Left kidney (tissue), 2 donors: ENCODE measurements around the gene RNF213. TPM values are rescaled to one million over a fixed set of nuclear protein-coding genes. Genes with fewer than 3 reads are reported as not detected.
"Not testable (repeated sequence)": the region's sequence is repeated elsewhere in the genome, so short reads cannot be mapped to it uniquely, and the experiment has no call there.

ENCODE experiments used
- DNase-seq: peaks from one replicate; pipeline ENCODE4 v3.0.0-alpha.2; 2013
- polyA plus RNA-seq: library from polyadenylated mRNA; unstranded; fragments of 120-200 nt; gene quantifications from one replicate; pipeline ENCODE4 v1.2.1, GENCODE V29; 2013; ENCODE audit not compliant: insufficient read length

Gene RNF213
- polyA plus RNA-seq, 1 donor: 99.9 TPM

- no peak for DNase-seq
Measured at GRCh38 chr17:80394629-80395216, 134.1 kb downstream of the RNF213 start.

GRCh38 chr17:80395402-80396151 lies 134.9 kb downstream of the RNF213 start:
- no peak for DNase-seq

- no peak for DNase-seq
Measured at GRCh38 chr17:80396157-80397033, 135.7 kb downstream of the RNF213 start.

- DNase-seq: no peak
Measured at GRCh38 chr17:80397034-80397387, 136.4 kb downstream of the RNF213 start.

GRCh38 chr17:80397686-80398085 lies 137.0 kb downstream of the RNF213 start:
- DNase-seq: no peak

- DNase-seq: not testable (repeated sequence)
Measured at GRCh38 chr17:80401086-80401485, 140.4 kb downstream of the RNF213 start.

- not testable (repeated sequence) for DNase-seq
Measured at GRCh38 chr17:80402102-80402501, 141.4 kb downstream of the RNF213 start.

- no peak for DNase-seq
Measured at GRCh38 chr17:80402959-80403358, 142.3 kb downstream of the RNF213 start.

GRCh38 chr17:80406146-80406545 lies 145.5 kb downstream of the RNF213 start:
- DNase-seq: no peak

GRCh38 chr17:80407917-80408316 lies 147.3 kb downstream of the RNF213 start:
- not testable (repeated sequence) for DNase-seq

- no peak for DNase-seq
Measured at GRCh38 chr17:80408872-80409271, 148.2 kb downstream of the RNF213 start.

- no peak for DNase-seq
Measured at GRCh38 chr17:80409626-80410025, 149.0 kb downstream of the RNF213 start.

GRCh38 chr17:80410441-80411087 lies 149.9 kb downstream of the RNF213 start:
- not testable (repeated sequence) for DNase-seq

- DNase-seq: no peak
Measured at GRCh38 chr17:80413771-80414507, 153.3 kb downstream of the RNF213 start.

GRCh38 chr17:80414508-80414802 lies 153.8 kb downstream of the RNF213 start:
- DNase-seq: no peak

GRCh38 chr17:80414803-80415625 lies 154.4 kb downstream of the RNF213 start, which contains the start of gene ENDOV:
TSS of gene ENDOV (plus strand) at chr17:80415167. CDS start at chr17:80415195, 28 bp downstream.
- DNase-seq: peak; percentile 95

GRCh38 chr17:80415626-80416137 lies 155.0 kb downstream of the RNF213 start:
- no peak for DNase-seq

GRCh38 chr17:80416260-80416939 lies 155.7 kb downstream of the RNF213 start:
- DNase-seq: no peak

- DNase-seq: no peak
Measured at GRCh38 chr17:80416940-80417293, 156.3 kb downstream of the RNF213 start.

- no peak for DNase-seq
Measured at GRCh38 chr17:80418589-80418988, 157.9 kb downstream of the RNF213 start.
